Measurements from ENCODE around the gene CDH4. TPM values are rescaled to one million over a fixed set of nuclear protein-coding genes. Genes with fewer than 3 reads are reported as not detected.

Gene CDH4
- total and polyA plus RNA-seq, 2 of the 8 experiments (the other 6 are each of a cell fraction or from before 2014, with no cell fraction given), result 4.3 to 7.9 TPM

GRCh38 chr20:61776491-61777075, 524.5 kb downstream of the CDH4 start:
- POLR2A ChIA-PET (ENCODE audit: partially characterized antibody), result no interaction called here
- Histone ChIP-seq H2BK12ac (ENCODE audit: low read depth, low read length) (no peak overlapping the region), H2BK120ac (replicated peaks; ENCODE audit: low read depth, low read length) (no peak overlapping the region), H2AFZ (ENCODE audit: low read length) (no peak overlapping the region), H3K14ac (ENCODE audit: insufficient read length) (no peak overlapping the region), H3K4me3 (ENCODE audit: extremely low read depth in 1 of 4, insufficient read depth in 2 of 4, low read depth in 3 of 4, low read length in 4 of 4) (no peak overlapping the region), H3K79me1 (ENCODE audit: low read depth, low read length) (no peaks in the 10 kb centered on the region; the same call in 1 of the 2 replicates), H3K27ac (ENCODE audit: low read depth, low read length) (no peak overlapping the region), H3K9ac (replicated peaks in 1 of 4; ENCODE audit: extremely low read depth in 1 of 4, low read depth in 3 of 4, low read length in 3 of 4) (no peak overlapping the region), H4K20me1 (replicated peaks in 1 of 2; ENCODE audit: control insufficient read depth in 1 of 2, insufficient read depth in 2 of 2, low read length in 2 of 2) (peaks cover 0 to 2% of the 10 kb centered on the region in 2 experiments), H2BK20ac (ENCODE audit: low read length) (no peak overlapping the region), H3K9me3 (ENCODE audit: insufficient read depth in 2 of 2, low read depth in 1 of 2, low read length in 1 of 2) (no peaks in the 10 kb centered on the region), H3K36me3 (ENCODE audit: control insufficient read depth in 2 of 4, insufficient read depth in 4 of 4, low read length in 3 of 4) (no peaks in the 10 kb centered on the region), H3K4ac (replicated peaks; ENCODE audit: insufficient read length, low read depth, low read length) (no peak overlapping the region), H3K27me3 (replicated peaks in 1 of 4; ENCODE audit: control insufficient read depth in 3 of 4, extremely low read depth in 1 of 4, insufficient read depth in 3 of 4, low read length in 3 of 4) (peaks cover 0 to 4% (median 2%) of the 10 kb centered on the region in 4 experiments; a peak in 3 of 7 replicates), H3K23me2 (ENCODE audit: low read depth, low read length) (no peaks in the 10 kb centered on the region), H2BK5ac (ENCODE audit: low read depth, low read length) (no peak overlapping the region), H3K56ac (replicated peaks; ENCODE audit: insufficient read length, low read depth, low read length) (no peak overlapping the region), H3K4me1 (replicated peaks in 1 of 4; ENCODE audit: control insufficient read depth in 3 of 4, insufficient read depth in 4 of 4, low read length in 3 of 4) (no peaks in the 10 kb centered on the region), H3K79me2 (ENCODE audit: control insufficient read depth in 1 of 2, insufficient read depth in 2 of 2, low read length in 2 of 2) (no peaks in the 10 kb centered on the region), H4K8ac (ENCODE audit: extremely low read depth, insufficient read depth, low read length) (no peak overlapping the region), H3K18ac (ENCODE audit: extremely low read depth, low read length) (no peak overlapping the region), H2BK15ac (ENCODE audit: low read length) (no peak overlapping the region), H2AK5ac (ENCODE audit: low read depth, low read length) (no peak overlapping the region), H3K4me2 (ENCODE audit: insufficient read depth in 1 of 2, low read depth in 2 of 2, low read length in 2 of 2) (no peak overlapping the region), H4K91ac (replicated peaks; ENCODE audit: insufficient read length, low read length) (no peak overlapping the region), H4K5ac (ENCODE audit: insufficient read length, low read depth, low read length) (no peak overlapping the region), H3K23ac (ENCODE audit: insufficient read length) (no peak overlapping the region)
- FAIRE-seq (no peak), DNase-seq (ENCODE audit: low read depth in 1 of 2, low spot score in 2 of 2) (no peak)
- CTCF ChIA-PET (ENCODE audit: partially characterized antibody), result interaction anchor here (1.0 to 1.2 kb wide), 2 partner anchors 9 to 21 kb away, joined by 3 read pairs; no protein-coding TSS in a partner anchor
- 79% methylated on average over 18 of the region's 18 CpGs; no CpG with 5 or more reads in 1 of the 2 experiments for WGBS, 2 experiments (ENCODE audit: extremely low coverage in 1 of 2, insufficient coverage in 1 of 2, insufficient read length in 1 of 2, insufficient replicate concordance in 2 of 2, low coverage in 1 of 2, low lambda C conversion rate in 2 of 2, missing lambda C conversion rate in 1 of 2)
- TF ChIP-seq CHD1 (IDR thresholded peaks at IDR 0.05; ENCODE audit: low read depth, low read length) (no peak), POU5F1 (IDR thresholded peaks at IDR 0.05; ENCODE audit: low read depth, low read length) (no peak), TCF12 (IDR thresholded peaks at IDR 0.05; ENCODE audit: low read depth, low read length) (no peak), SUZ12 (IDR thresholded peaks at IDR 0.05; ENCODE audit: low read length) (no peak), USF2 (IDR thresholded peaks at IDR 0.05; ENCODE audit: low read length) (no peak)

All from H1 (cell line).